Adrenal gland (tissue), 12 donors: ENCODE measurements around the gene NUP58. TPM values are rescaled to one million over a fixed set of nuclear protein-coding genes. Genes with fewer than 3 reads are reported as not detected.

ENCODE experiments used
- DNase-seq, 7 donors: peaks; one replicate each; pipeline ENCODE4 v3.0.0-alpha.2; 2019 to 2020
- H3K27ac ChIP-seq, 5 donors: fragments of 200-600 bp; sonication (generic) in 4 of 5; 1 replicate in 3 of 5; 2 replicates in 2 of 5; pipeline versions ENCODE4 v1.5.1 to v1.8.0; 2016 to 2020; ENCODE audit warnings: mild to moderate bottlenecking in 1 of 5
- H3K27me3 ChIP-seq: fragments of 200-600 bp; 2 replicates; pipeline ENCODE4 v1.8.0; 2021
- H3K36me3 ChIP-seq, 2 donors: fragments of 200-600 bp; replicated peaks in 1 of 2; 1 replicate in 1 of 2; 2 replicates in 1 of 2; pipeline versions ENCODE4 v1.5.1 to v1.8.0; 2018 to 2022
- H3K4me1 ChIP-seq, 2 donors: fragments of 200-600 bp; replicated peaks in 1 of 2; 1 replicate in 1 of 2; 2 replicates in 1 of 2; pipeline versions ENCODE4 v1.5.1 to v1.8.0; 2018 to 2021
- H3K4me3 ChIP-seq, 4 donors: fragments of 200-600 bp; sonication (generic) in 3 of 4; one replicate each; pipeline ENCODE4 v1.5.1; 2016 to 2018
- H3K9me3 ChIP-seq, 3 donors: fragments of 200-600 bp; sonication (generic) in 1 of 3; replicated peaks in 1 of 3; 1 replicate in 2 of 3; 2 replicates in 1 of 3; pipeline versions ENCODE4 v1.5.1 to v1.8.0; 2016 to 2021
- CTCF ChIP-seq, 6 experiments: fragments of 450-650 bp in 4 of 6; fragments of 200-600 bp in 2 of 6; sonication (generic) in 1 of 6; IDR thresholded peaks; 1 replicate in 5 of 6; 2 replicates in 1 of 6; pipeline versions ENCODE4 v1.5.1 to v1.8.0; 2016 to 2021; ENCODE audit warnings: antibody characterized with exemption in 6 of 6, mild to moderate bottlenecking in 2 of 6, moderate library complexity in 1 of 6
- POLR2A ChIP-seq, 2 donors: fragments of 450-650 bp; IDR thresholded peaks; one replicate each; pipeline ENCODE4 v1.6.1; 2017; ENCODE audit warnings: antibody characterized with exemption in 2 of 2, mild to moderate bottlenecking in 2 of 2, moderate library complexity in 1 of 2
- WGBS, 4 donors: extraction: QIAGEN DNeasy Blood & Tissue Kit in 2 of 4; methylation state at CpG; one replicate each; pipeline versions ENCODE4 v1.1.5 to v1.1.7; 2013 to 2017; 5-methylcytosine and 5-hydroxymethylcytosine counted together
- intact Hi-C, 2 donors: fragments of 100-400 bp; cut with DNase I; formaldehyde crosslinking; loops; one replicate each; pipeline versions ENCODE4 v1.14.1 to v1.15.0; 2022 to 2023
- polyA plus RNA-seq, 3 donors: library from polyadenylated mRNA; stranded (reverse); fragments of 200-250 nt in 2 of 3; fragments of 350-450 nt in 1 of 3; fragmentation: Illumina TruSeq in 1 of 3; extraction: RNeasy Lipid Tissue Mini Kit (QIAGEN cat#74804) in 1 of 3; gene quantifications; one replicate each; pipeline ENCODE4 v1.2.3, GENCODE V29; 2013 to 2014
- total RNA-seq, 9 donors: library from RNA; depleted of rRNA in 4 of 9; stranded (reverse); fragments of >200 nt in 4 of 9; fragments of 120-200 nt in 1 of 9; fragmentation: NEBNext Ultra II Directional in 1 of 9; extraction: Animal tissue kit (Norgen Biotek cat#: 25700) in 1 of 9; gene quantifications; one replicate each; pipeline versions ENCODE4 v1.1.0 to v1.2.4, GENCODE V29; 2013 to 2023
- donor health status: healthy with polysubstance abuse.
- donor health status: Bipolar disorder and iron deficiency.
- donor health status: DM: yes; HTN: yes; CAD: no.
- donor health status: DM: no; HTN: no; CAD: no.
- donor health status: DM: no; HTN: no; CAD: no.
- donor health status: DM: yes; HTN: yes; CAD: no.

Gene NUP58
- total and polyA plus RNA-seq, 12 donors, result 11.2 to 59.7 (median 36.3) TPM

GRCh38 chr13:25351404-25351803 is 50.0 kb downstream of the NUP58 start:
- TF ChIP-seq POLR2A (IDR thresholded peaks at IDR 0.05) (no peak), CTCF (IDR thresholded peaks at IDR 0.05) (no peak)
- intact Hi-C loops, result no loop called here
- WGBS, 4 donors, result 93 to 100% (median 96%) methylated on average over 1 of the region's 1 CpG
- Histone ChIP-seq H3K27me3 (peaks cover 6% of the 10 kb centered on the region), H3K4me1 (no peaks in the 10 kb centered on the region), H3K4me3 (no peak overlapping the region), H3K27ac (no peak overlapping the region), H3K36me3 (no peaks in the 10 kb centered on the region), H3K9me3 (no peaks in the 10 kb centered on the region)
- DNase-seq, result no peak

GRCh38 chr13:25352230-25352629 is 50.8 kb downstream of the NUP58 start:
- no peaks in the 10 kb centered on the region for H3K4me1 ChIP-seq
- TF ChIP-seq POLR2A (IDR thresholded peaks at IDR 0.05) (no peak), CTCF (IDR thresholded peaks at IDR 0.05) (no peak)
- no peak for DNase-seq
- H3K4me3 ChIP-seq, result no peak overlapping the region
- 47 to 53% (median 49%) methylated on average over 3 of the region's 3 CpGs for WGBS, 4 donors
- intact Hi-C loops, result no loop called here
- no peaks in the 10 kb centered on the region for H3K9me3 ChIP-seq
- H3K27ac ChIP-seq, result no peak overlapping the region
- peaks cover 6% of the 10 kb centered on the region for H3K27me3 ChIP-seq
- no peaks in the 10 kb centered on the region for H3K36me3 ChIP-seq

- no peaks in the 10 kb centered on the region for H3K4me1 ChIP-seq
- H3K9me3 ChIP-seq, result no peaks in the 10 kb centered on the region
- H3K36me3 ChIP-seq, result no peaks in the 10 kb centered on the region
- no peak overlapping the region for H3K4me3 ChIP-seq
- TF ChIP-seq CTCF (IDR thresholded peaks at IDR 0.05) (no peak), POLR2A (IDR thresholded peaks at IDR 0.05) (no peak)
- no peak for DNase-seq
- intact Hi-C loops, result no loop called here
- H3K27me3 ChIP-seq, result peaks cover 6% of the 10 kb centered on the region
- H3K27ac ChIP-seq, result no peak overlapping the region
- 52 to 64% (median 59%) methylated on average over 4 of the region's 4 CpGs for WGBS, 4 donors
Measured at GRCh38 chr13:25352806-25353205, 51.4 kb downstream of the NUP58 start.

- peaks cover 6% of the 10 kb centered on the region for H3K27me3 ChIP-seq
- WGBS, 4 donors, result 84 to 93% (median 87%) methylated on average over 4 of the region's 4 CpGs
- no peak overlapping the region for H3K27ac ChIP-seq
- H3K9me3 ChIP-seq, result no peaks in the 10 kb centered on the region
- no peak overlapping the region for H3K4me3 ChIP-seq
- TF ChIP-seq POLR2A (IDR thresholded peaks at IDR 0.05), result no peak
- no peak for TF ChIP-seq CTCF (IDR thresholded peaks at IDR 0.05)
- no peaks in the 10 kb centered on the region for H3K4me1 ChIP-seq
- no peak for DNase-seq
- intact Hi-C loops, result no loop called here
- no peaks in the 10 kb centered on the region for H3K36me3 ChIP-seq
Measured at GRCh38 chr13:25353344-25353743, 51.9 kb downstream of the NUP58 start.
